Measurements from ENCODE around the gene GPC1. TPM values are rescaled to one million over a fixed set of nuclear protein-coding genes. Genes with fewer than 3 reads are reported as not detected.

Gene GPC1
- total RNA-seq, 2 donors from 2014 or later = 80.7 to 447 TPM

DNA sequence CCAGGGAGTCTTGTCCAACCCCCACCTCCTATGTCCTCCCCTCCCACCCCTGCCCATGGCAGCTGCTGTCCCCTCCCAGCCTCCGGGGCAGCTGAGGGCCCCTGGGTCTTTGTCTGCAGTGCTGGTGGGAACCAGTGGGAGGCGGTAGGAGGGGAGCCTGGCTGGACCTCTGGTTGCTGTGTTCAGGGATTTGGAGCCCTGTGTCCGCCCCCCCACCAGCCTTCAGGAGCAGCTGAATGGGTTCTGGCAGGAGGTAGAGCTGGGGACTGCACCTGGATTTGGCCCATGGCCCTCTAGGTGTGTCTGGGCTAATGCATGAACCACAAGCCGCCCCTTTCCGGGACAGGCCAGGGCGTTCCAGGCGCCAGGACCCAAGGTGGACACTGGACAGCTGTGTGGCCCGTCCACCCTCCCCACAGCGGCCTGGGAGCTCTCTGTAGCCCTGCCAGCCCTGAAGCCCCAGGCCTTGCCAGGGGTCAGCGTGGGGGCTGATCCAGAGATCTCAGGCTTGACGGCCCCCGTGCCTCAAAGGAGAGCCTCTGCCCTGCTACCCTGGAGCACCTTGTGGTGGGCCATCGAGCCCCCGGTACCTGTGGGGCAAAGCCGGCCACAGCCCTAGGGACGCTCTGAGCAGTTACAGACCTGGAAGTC is 25.4 kb downstream of the GPC1 start:
- 88% methylated on average over 9 of the region's 16 CpGs for WGBS
- Histone ChIP-seq H3K36me3 (no peaks in the 10 kb centered on the region), H3K4me3 (no peak overlapping the region), H3K27ac (no peak overlapping the region), H3K4me1 (replicated peaks) (peaks cover 7% of the 10 kb centered on the region), H3K9me3 (no peaks in the 10 kb centered on the region), H3K27me3 (replicated peaks; ENCODE audit: insufficient read depth) (no peaks in the 10 kb centered on the region)
- no peak for DNase-seq (ENCODE audit: low spot score)
- intact Hi-C loops (cut with DNase I) = no loop called here
- TF ChIP-seq, protein P1, sequence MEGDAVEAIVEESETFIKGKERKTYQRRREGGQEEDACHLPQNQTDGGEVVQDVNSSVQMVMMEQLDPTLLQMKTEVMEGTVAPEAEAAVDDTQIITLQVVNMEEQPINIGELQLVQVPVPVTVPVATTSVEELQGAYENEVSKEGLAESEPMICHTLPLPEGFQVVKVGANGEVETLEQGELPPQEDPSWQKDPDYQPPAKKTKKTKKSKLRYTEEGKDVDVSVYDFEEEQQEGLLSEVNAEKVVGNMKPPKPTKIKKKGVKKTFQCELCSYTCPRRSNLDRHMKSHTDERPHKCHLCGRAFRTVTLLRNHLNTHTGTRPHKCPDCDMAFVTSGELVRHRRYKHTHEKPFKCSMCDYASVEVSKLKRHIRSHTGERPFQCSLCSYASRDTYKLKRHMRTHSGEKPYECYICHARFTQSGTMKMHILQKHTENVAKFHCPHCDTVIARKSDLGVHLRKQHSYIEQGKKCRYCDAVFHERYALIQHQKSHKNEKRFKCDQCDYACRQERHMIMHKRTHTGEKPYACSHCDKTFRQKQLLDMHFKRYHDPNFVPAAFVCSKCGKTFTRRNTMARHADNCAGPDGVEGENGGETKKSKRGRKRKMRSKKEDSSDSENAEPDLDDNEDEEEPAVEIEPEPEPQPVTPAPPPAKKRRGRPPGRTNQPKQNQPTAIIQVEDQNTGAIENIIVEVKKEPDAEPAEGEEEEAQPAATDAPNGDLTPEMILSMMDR (IDR thresholded peaks at IDR 0.05) = no peak
- TF ChIP-seq POLR2AphosphoS5 (IDR thresholded peaks at IDR 0.05) = no peak
- no peak for TF ChIP-seq POLR2A (IDR thresholded peaks at IDR 0.05)

DNA sequence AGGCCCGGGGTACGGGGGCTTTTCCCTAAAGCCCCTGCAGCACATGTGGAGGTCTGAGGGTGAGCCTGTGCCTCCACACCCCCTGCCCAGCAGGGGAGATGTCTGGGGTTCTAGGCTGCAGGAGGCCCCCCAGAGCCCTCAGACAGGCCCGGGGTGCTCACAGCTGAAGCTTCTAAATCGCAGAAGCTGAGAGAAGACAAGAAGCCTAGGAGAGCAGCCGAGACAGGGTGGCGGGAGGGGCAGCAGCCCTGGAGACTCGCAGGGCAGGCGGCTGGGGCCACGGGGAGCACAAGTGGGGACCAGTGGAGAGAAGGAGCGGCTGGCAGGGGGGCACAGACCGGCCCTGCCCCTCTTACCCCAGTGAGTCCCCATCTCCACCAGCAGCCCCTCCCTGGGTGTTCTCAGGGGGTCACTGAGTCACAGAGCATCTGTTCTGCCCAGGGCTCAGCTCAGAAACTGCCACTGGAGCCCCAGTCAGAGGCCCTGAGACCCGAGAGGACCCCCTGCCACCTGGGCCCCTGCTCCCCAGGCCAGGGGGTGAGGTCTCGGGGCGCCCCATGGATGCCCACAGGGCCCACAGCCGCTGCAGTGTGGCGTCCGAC is 26.1 kb downstream of the GPC1 start:
- no peak for DNase-seq (ENCODE audit: low spot score)
- 85% methylated on average over 10 of the region's 17 CpGs for WGBS
- Histone ChIP-seq H3K27me3 (replicated peaks; ENCODE audit: insufficient read depth) (no peaks in the 10 kb centered on the region), H3K4me1 (replicated peaks) (peaks cover 7% of the 10 kb centered on the region), H3K9me3 (no peaks in the 10 kb centered on the region), H3K27ac (no peak overlapping the region), H3K4me3 (no peak overlapping the region), H3K36me3 (no peaks in the 10 kb centered on the region)
- intact Hi-C loops (cut with DNase I) = no loop called here
- no peak for TF ChIP-seq POLR2AphosphoS5 (IDR thresholded peaks at IDR 0.05)
- TF ChIP-seq, protein P1 (IDR thresholded peaks at IDR 0.05) = no peak
- TF ChIP-seq POLR2A (IDR thresholded peaks at IDR 0.05) = no peak

DNA sequence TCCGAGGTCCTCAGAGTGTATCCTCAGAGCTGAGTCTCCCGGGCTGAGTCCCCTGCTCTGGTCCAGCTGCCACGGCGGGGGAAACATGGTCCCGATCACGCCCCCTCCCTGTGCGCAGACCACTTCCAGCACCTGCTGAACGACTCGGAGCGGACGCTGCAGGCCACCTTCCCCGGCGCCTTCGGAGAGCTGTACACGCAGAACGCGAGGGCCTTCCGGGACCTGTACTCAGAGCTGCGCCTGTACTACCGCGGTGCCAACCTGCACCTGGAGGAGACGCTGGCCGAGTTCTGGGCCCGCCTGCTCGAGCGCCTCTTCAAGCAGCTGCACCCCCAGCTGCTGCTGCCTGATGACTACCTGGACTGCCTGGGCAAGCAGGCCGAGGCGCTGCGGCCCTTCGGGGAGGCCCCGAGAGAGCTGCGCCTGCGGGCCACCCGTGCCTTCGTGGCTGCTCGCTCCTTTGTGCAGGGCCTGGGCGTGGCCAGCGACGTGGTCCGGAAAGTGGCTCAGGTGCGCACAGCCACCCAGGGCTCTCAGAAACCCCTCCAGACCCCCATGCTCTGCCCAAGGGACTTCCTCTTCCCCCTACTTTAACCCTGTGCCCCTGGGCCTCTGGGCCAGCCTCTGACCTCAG is 26.7 kb downstream of the GPC1 start:
- WGBS = 95% methylated on average over 39 of the region's 41 CpGs
- intact Hi-C loops (cut with DNase I) = no loop called here
- Histone ChIP-seq H3K4me1 (replicated peaks) (peaks cover 6% of the 10 kb centered on the region), H3K27ac (no peak overlapping the region), H3K27me3 (replicated peaks; ENCODE audit: insufficient read depth) (no peaks in the 10 kb centered on the region), H3K9me3 (no peaks in the 10 kb centered on the region), H3K4me3 (no peak overlapping the region), H3K36me3 (no peaks in the 10 kb centered on the region)
- TF ChIP-seq, protein P1 (IDR thresholded peaks at IDR 0.05) = no peak
- TF ChIP-seq POLR2AphosphoS5 (IDR thresholded peaks at IDR 0.05) (no peak), POLR2A (IDR thresholded peaks at IDR 0.05) (no peak)
- peak; percentile 3 for DNase-seq (ENCODE audit: low spot score)

DNA sequence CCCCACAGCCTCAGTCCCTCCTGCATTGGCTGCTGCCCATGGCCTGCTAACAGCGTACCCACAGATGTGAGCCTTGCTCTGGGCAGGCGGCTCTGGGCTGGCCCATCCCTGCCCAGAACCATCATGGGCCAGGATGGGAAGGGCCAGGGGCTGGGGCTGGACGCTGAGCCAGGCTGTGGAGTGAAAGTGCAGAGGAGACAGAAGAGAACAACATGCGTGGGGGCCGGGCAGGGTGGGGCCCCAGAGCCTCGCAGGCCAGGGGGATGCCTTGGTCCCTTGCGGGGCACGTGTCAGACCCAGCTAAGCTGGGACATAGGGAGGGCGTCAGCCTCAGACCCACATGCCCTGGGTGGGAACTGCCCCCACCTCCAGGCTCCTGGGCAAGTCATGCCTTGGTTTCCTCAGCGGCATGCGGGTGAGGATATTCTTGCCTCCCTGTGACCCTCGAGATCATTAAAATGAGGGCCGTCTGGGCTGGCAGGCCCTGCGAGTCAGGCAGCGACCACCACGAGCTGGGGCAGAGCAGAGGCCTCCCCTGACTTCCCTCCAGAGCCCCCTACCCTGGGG is 27.3 kb downstream of the GPC1 start:
- no peak overlapping the region for H3K4me3 ChIP-seq
- H3K4me1 ChIP-seq (replicated peaks) = no peaks in the 10 kb centered on the region
- TF ChIP-seq, protein P1 (IDR thresholded peaks at IDR 0.05) = no peak
- TF ChIP-seq POLR2AphosphoS5 (IDR thresholded peaks at IDR 0.05) (no peak), POLR2A (IDR thresholded peaks at IDR 0.05) (no peak)
- intact Hi-C loops (cut with DNase I) = no loop called here
- DNase-seq (ENCODE audit: low spot score) = peak; percentile 3
- H3K36me3 ChIP-seq = no peaks in the 10 kb centered on the region
- no peak overlapping the region for H3K27ac ChIP-seq
- H3K9me3 ChIP-seq = no peaks in the 10 kb centered on the region
- no peaks in the 10 kb centered on the region for H3K27me3 ChIP-seq (replicated peaks; ENCODE audit: insufficient read depth)
- 90% methylated on average over 12 of the region's 16 CpGs for WGBS
